ENCODE results near the gene BNC2. TPM values are rescaled to one million over a fixed set of nuclear protein-coding genes. Genes with fewer than 3 reads are reported as not detected.
"Not testable (repeated sequence)": the region's sequence is repeated elsewhere in the genome, so short reads cannot be mapped to it uniquely, and the experiment has no call there.

BNC2 gene
- total RNA-seq, 4 donors from 2014 or later = 3.8 to 14.9 (median 8.2) TPM

GRCh38 chr9:16543686-16544085, 326.8 kb downstream of the BNC2 start:
- intact Hi-C loops (cut with DNase I) = no loop called here
- no peak for DNase-seq
- H3K27me3 ChIP-seq = no peaks in the 10 kb centered on the region
- H3K27ac ChIP-seq = no peak overlapping the region
- no peak overlapping the region for H3K4me3 ChIP-seq (replicated peaks in 1 of 3)
- H3K36me3 ChIP-seq = no peaks in the 10 kb centered on the region
- WGBS, 2 donors = 81 to 89% methylated on average over 3 of the region's 3 CpGs
- no peaks in the 10 kb centered on the region for H3K9me3 ChIP-seq
- TF ChIP-seq CTCF (IDR thresholded peaks at IDR 0.05) (no peak), POLR2A (IDR thresholded peaks at IDR 0.05) (no peak)
- H3K4me1 ChIP-seq = no peaks in the 10 kb centered on the region

- intact Hi-C loops (cut with DNase I) = no loop called here
- 90 to 93% methylated on average over 3 of the region's 3 CpGs for WGBS, 2 donors
- DNase-seq = no peak
- H3K36me3 ChIP-seq = no peaks in the 10 kb centered on the region
- no peaks in the 10 kb centered on the region for H3K4me1 ChIP-seq
- H3K4me3 ChIP-seq (replicated peaks in 1 of 3) = no peak overlapping the region
- H3K27me3 ChIP-seq = no peaks in the 10 kb centered on the region
- H3K27ac ChIP-seq = no peak overlapping the region
- TF ChIP-seq CTCF (IDR thresholded peaks at IDR 0.05) = no peak
- no peak for TF ChIP-seq POLR2A (IDR thresholded peaks at IDR 0.05)
- H3K9me3 ChIP-seq = no peaks in the 10 kb centered on the region
Measured at GRCh38 chr9:16543225-16543624, 327.2 kb downstream of the BNC2 start.

GRCh38 chr9:16542290-16542689, 328.2 kb downstream of the BNC2 start:
- TF ChIP-seq POLR2A (IDR thresholded peaks at IDR 0.05) (no peak), CTCF (IDR thresholded peaks at IDR 0.05) (no peak)
- 80 to 94% methylated on average over 1 of the region's 1 CpG for WGBS, 2 donors
- H3K9me3 ChIP-seq = no peaks in the 10 kb centered on the region
- no peaks in the 10 kb centered on the region for H3K4me1 ChIP-seq
- no peaks in the 10 kb centered on the region for H3K27me3 ChIP-seq
- no peak overlapping the region for H3K27ac ChIP-seq
- no peak overlapping the region for H3K4me3 ChIP-seq (replicated peaks in 1 of 3)
- H3K36me3 ChIP-seq = no peaks in the 10 kb centered on the region
- intact Hi-C loops (cut with DNase I) = no loop called here
- no peak for DNase-seq

GRCh38 chr9:16540743-16541613, 329.5 kb downstream of the BNC2 start:
- H3K4me1 ChIP-seq = no peaks in the 10 kb centered on the region
- H3K27ac ChIP-seq = no peak overlapping the region
- WGBS, 2 donors = 69 to 82% methylated on average over 7 of the region's 7 CpGs

GRCh38 chr9:16539626-16540025, 330.8 kb downstream of the BNC2 start:
- DNase-seq; H3K27ac ChIP-seq; H3K4me1 ChIP-seq; H3K27me3 ChIP-seq; H3K4me3 ChIP-seq (replicated peaks in 1 of 3); intact Hi-C loops (cut with DNase I); H3K9me3 ChIP-seq; H3K36me3 ChIP-seq: not testable (repeated sequence)
- 94 to 100% methylated on average over 1 of the region's 1 CpG for WGBS, 2 donors

More at GRCh38 chr9:16540743-16541613, 329.5 kb downstream of the BNC2 start:
- Histone ChIP-seq H3K4me3 (replicated peaks in 1 of 3) (no peak overlapping the region), H3K9me3 (no peaks in the 10 kb centered on the region), H3K36me3 (no peaks in the 10 kb centered on the region), H3K27me3 (no peaks in the 10 kb centered on the region)
- intact Hi-C loops (cut with DNase I) = no loop called here
- DNase-seq = no peak
- TF ChIP-seq POLR2A (IDR thresholded peaks at IDR 0.05) (no peak), CTCF (IDR thresholded peaks at IDR 0.05) (no peak)
